Osteoblast (primary cell): ENCODE measurements around the gene LLGL1. TPM values are rescaled to one million over a fixed set of nuclear protein-coding genes. Genes with fewer than 3 reads are reported as not detected.

Experiments used
- DNase-seq: peaks from one replicate; pipeline ENCODE4 v3.0.0; 2011; ENCODE audit warnings: low spot score, mixed read lengths; ENCODE audit not compliant: insufficient read length; ENCODE audit errors: missing footprints
- H2AFZ ChIP-seq: 2 replicates; pipeline ENCODE4 v1.6.0; 2011; ENCODE audit warnings: mild to moderate bottlenecking, low read length
- H3K27ac ChIP-seq: 2 replicates; pipeline ENCODE4 v1.5.1; 2011; ENCODE audit warnings: mild to moderate bottlenecking, low read depth, low read length, moderate library complexity
- H3K27me3 ChIP-seq: 2 replicates; pipeline ENCODE4 v1.6.0; 2012; ENCODE audit warnings: mild to moderate bottlenecking, control low read depth, inconsistent platforms, low read length, moderate library complexity; ENCODE audit not compliant: insufficient read depth
- H3K36me3 ChIP-seq: 2 replicates; pipeline ENCODE4 v1.5.1; 2011; ENCODE audit warnings: mild to moderate bottlenecking, low read length, control low read depth, moderate library complexity; ENCODE audit not compliant: insufficient read depth
- H3K4me1 ChIP-seq: 2 replicates; pipeline ENCODE4 v1.5.1; 2011; ENCODE audit warnings: mild to moderate bottlenecking, low read length, control low read depth, moderate library complexity; ENCODE audit not compliant: insufficient read depth
- H3K4me2 ChIP-seq: 2 replicates; pipeline ENCODE4 v1.6.0; 2011; ENCODE audit warnings: mild to moderate bottlenecking, low read length; ENCODE audit not compliant: insufficient read depth
- H3K4me3 ChIP-seq: fragments of 200-600 bp; sonication (generic); 3 replicates; pipeline ENCODE4 v1.5.1; 2012; ENCODE audit warnings: mild to moderate bottlenecking, low read length, inconsistent platforms; ENCODE audit not compliant: insufficient read depth
- H3K79me2 ChIP-seq: 2 replicates; pipeline ENCODE4 v1.6.0; 2012; ENCODE audit warnings: mild to moderate bottlenecking, low read length, control low read depth, inconsistent platforms; ENCODE audit not compliant: insufficient read depth
- H3K9me3 ChIP-seq: 2 replicates; pipeline ENCODE4 v1.5.1; 2011; ENCODE audit warnings: low read depth, low read length, control low read depth
- H4K20me1 ChIP-seq: 2 replicates; pipeline ENCODE4 v1.6.0; 2012; ENCODE audit warnings: mild to moderate bottlenecking, low read length, control low read depth; ENCODE audit not compliant: insufficient read depth
- total RNA-seq: library from RNA; depleted of rRNA; stranded (reverse); fragments of >200 nt; gene quantifications from 2 replicates; pipeline ENCODE4 v1.2.3, GENCODE V29; 2012
- TF ChIP-seq, protein P1 (sequence below): IDR thresholded peaks from 2 replicates; pipeline ENCODE4 v1.5.1; 2011; ENCODE audit warnings: mild to moderate bottlenecking, low read depth, low read length, moderate library complexity; ENCODE audit errors: extremely low read depth

Gene LLGL1
- total RNA-seq, 1 donor = 50.3 TPM

DNA sequence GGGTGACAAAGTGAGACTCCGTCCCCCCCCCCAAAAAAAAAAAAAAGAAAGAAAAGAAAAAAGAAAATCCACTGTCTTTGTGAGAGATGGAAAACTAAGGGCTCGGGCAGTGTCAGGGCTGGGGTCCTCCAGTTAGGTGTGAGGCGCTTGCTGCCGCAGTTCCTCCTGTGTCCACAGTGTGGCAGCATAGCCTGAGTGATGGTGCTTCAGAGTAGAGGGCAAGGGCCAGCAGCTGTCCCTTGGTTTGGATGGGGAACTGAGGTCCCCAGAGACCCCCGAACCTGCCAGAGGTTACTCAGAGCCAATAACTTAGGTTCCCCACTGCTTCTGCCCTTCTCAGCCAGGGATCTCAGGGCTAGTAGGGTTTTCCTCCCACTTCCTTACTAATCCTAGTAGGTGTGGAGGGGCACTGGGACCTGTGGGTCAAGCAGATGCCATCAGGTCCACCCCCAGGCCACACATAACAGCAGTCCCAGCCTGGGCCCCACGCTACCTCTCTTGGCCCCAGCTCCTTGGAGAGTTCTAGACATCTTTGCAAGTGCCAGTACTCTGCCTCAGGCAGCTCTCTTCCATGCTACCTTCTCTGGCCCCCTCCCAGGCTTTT is 7.9 kb upstream of the LLGL1 start:
- Histone ChIP-seq H3K27ac (no peak overlapping the region), H3K27me3 (no peaks in the 10 kb centered on the region), H4K20me1 (no peaks in the 10 kb centered on the region), H3K36me3 (no peaks in the 10 kb centered on the region), H3K9me3 (no peaks in the 10 kb centered on the region), H3K4me1 (peaks cover 27% of the 10 kb centered on the region), H3K4me2 (no peak overlapping the region), H3K4me3 (no peak overlapping the region), H2AFZ (no peak overlapping the region), H3K79me2 (no peaks in the 10 kb centered on the region)
- TF ChIP-seq, protein P1, sequence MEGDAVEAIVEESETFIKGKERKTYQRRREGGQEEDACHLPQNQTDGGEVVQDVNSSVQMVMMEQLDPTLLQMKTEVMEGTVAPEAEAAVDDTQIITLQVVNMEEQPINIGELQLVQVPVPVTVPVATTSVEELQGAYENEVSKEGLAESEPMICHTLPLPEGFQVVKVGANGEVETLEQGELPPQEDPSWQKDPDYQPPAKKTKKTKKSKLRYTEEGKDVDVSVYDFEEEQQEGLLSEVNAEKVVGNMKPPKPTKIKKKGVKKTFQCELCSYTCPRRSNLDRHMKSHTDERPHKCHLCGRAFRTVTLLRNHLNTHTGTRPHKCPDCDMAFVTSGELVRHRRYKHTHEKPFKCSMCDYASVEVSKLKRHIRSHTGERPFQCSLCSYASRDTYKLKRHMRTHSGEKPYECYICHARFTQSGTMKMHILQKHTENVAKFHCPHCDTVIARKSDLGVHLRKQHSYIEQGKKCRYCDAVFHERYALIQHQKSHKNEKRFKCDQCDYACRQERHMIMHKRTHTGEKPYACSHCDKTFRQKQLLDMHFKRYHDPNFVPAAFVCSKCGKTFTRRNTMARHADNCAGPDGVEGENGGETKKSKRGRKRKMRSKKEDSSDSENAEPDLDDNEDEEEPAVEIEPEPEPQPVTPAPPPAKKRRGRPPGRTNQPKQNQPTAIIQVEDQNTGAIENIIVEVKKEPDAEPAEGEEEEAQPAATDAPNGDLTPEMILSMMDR = peak; percentile 89
- DNase-seq = peak; percentile 93

DNA sequence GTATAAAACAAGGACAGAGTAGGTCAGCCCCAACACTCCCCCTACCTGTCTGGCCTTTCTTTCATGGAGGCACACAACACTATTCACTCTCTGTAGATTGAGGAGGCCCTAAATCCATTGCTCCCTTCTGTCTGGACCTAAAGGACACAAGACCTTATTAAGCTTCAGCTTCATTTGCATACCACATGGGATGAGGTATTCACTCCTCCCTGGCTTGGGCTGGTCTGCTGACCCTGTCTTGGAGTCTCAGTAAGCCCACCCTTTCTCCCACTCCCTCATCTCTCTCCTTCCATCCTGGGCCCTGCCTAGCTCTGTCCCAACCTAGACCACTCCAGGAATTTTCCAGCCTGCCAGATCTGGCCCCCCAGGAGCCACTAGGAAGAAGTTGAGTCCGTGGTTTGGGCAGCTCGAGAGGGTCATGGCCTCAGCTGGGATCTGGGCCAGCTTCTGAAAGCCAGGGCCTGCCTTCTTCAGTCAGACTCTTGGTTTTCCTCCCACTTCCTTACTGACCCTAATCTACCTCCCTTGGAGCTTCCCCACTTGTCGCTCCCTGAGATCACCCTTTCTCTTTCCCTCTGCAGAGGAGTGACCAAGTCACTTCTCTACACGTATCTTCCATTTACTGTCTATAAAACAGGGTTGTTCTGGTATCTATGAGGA is 6.5 kb upstream of the LLGL1 start:
- H3K9me3 ChIP-seq = no peaks in the 10 kb centered on the region
- H2AFZ ChIP-seq = no peak overlapping the region
- TF ChIP-seq, protein P1 = no peak
- peaks cover 27% of the 10 kb centered on the region for H3K4me1 ChIP-seq
- H3K4me2 ChIP-seq = peak overlapping the region; percentile 42
- no peak overlapping the region for H3K4me3 ChIP-seq
- no peaks in the 10 kb centered on the region for H3K27me3 ChIP-seq
- no peaks in the 10 kb centered on the region for H3K79me2 ChIP-seq
- no peaks in the 10 kb centered on the region for H3K36me3 ChIP-seq
- peak; percentile 93 for DNase-seq
- H3K27ac ChIP-seq = no peak overlapping the region
- H4K20me1 ChIP-seq = no peaks in the 10 kb centered on the region

DNA sequence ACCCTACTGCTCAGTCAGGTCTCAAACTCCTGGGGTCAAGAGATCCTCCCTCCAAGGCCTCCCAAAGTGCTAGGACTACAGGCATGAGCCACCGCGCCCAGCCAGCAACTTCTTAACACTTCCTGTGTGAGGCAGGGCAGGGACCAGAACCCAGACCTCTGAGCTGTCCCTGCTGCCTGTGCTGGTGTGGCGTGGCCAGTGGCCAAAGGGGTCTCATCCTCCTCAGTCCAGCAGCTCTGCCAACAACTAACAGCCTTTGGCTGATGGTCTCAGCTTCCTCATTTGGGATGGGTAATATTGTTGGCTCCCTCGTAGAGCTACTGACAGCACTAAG is 1.4 kb upstream of the LLGL1 start:
- H3K27me3 ChIP-seq = no peaks in the 10 kb centered on the region
- no peak overlapping the region for H3K4me2 ChIP-seq
- peaks cover 42% of the 10 kb centered on the region for H3K4me1 ChIP-seq
- H4K20me1 ChIP-seq = peaks cover 27% of the 10 kb centered on the region
- H3K4me3 ChIP-seq = no peak overlapping the region
- no peaks in the 10 kb centered on the region for H3K36me3 ChIP-seq
- H2AFZ ChIP-seq = peak overlapping the region; percentile 63
- H3K27ac ChIP-seq = peak overlapping the region; percentile 58
- TF ChIP-seq, protein P1 = no peak
- peaks cover 33% of the 10 kb centered on the region for H3K79me2 ChIP-seq
- no peaks in the 10 kb centered on the region for H3K9me3 ChIP-seq
- peak; percentile 87 for DNase-seq

DNA sequence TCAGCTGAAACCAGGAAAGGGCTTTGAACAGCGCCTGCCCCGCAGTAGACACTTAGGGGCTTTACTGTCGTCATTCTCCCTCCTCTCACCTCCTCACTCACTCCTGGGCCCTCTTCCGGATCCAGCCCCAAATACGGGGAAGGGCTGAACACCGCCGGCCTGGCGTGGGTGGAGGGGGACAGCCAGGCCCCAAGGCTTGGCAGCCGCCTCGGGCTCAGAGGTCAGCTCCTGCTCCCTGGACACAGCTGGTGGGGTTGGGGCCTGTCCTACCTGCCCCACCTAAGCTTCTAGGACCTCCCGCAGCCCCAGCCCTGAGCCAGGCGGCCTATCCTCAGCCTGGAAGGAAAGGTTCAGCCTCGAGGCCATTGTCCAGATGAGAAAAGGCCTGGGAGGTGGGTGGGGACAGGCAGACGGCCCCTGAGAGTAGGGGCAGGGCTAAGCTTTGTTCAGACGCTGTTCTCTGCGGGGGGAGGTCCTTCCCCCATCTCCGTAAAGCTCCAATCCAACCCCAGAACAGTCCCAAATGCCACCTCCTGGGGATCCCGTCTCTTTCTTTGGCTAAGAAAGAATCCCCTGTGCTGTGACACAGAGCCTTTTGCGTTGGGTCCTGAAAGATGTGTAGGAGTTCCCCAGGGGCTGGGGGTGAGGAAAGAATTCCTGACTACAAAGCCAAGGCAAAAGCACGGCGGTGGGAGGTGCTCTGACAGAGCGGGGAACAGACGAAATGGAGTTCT is 881 bp upstream of the LLGL1 start:
- H3K9me3 ChIP-seq = no peaks in the 10 kb centered on the region
- peak overlapping the region; percentile 58 for H3K4me3 ChIP-seq
- peak overlapping the region; percentile 82 for H2AFZ ChIP-seq
- peak overlapping the region; percentile 58 for H3K27ac ChIP-seq
- peak overlapping the region; percentile 78 for H3K4me2 ChIP-seq
- no peaks in the 10 kb centered on the region for H3K36me3 ChIP-seq
- H3K27me3 ChIP-seq = no peaks in the 10 kb centered on the region
- peaks cover 37% of the 10 kb centered on the region for H3K4me1 ChIP-seq
- peaks cover 38% of the 10 kb centered on the region for H3K79me2 ChIP-seq
- peak; percentile 91 for DNase-seq
- peaks cover 32% of the 10 kb centered on the region for H4K20me1 ChIP-seq
- TF ChIP-seq, protein P1 = no peak
